ENCODE measurements around the gene ATN1.
A peak's percentile ranks its signal among the peaks of the same experiment; 100 is the strongest.

Gene ATN1

DNA sequence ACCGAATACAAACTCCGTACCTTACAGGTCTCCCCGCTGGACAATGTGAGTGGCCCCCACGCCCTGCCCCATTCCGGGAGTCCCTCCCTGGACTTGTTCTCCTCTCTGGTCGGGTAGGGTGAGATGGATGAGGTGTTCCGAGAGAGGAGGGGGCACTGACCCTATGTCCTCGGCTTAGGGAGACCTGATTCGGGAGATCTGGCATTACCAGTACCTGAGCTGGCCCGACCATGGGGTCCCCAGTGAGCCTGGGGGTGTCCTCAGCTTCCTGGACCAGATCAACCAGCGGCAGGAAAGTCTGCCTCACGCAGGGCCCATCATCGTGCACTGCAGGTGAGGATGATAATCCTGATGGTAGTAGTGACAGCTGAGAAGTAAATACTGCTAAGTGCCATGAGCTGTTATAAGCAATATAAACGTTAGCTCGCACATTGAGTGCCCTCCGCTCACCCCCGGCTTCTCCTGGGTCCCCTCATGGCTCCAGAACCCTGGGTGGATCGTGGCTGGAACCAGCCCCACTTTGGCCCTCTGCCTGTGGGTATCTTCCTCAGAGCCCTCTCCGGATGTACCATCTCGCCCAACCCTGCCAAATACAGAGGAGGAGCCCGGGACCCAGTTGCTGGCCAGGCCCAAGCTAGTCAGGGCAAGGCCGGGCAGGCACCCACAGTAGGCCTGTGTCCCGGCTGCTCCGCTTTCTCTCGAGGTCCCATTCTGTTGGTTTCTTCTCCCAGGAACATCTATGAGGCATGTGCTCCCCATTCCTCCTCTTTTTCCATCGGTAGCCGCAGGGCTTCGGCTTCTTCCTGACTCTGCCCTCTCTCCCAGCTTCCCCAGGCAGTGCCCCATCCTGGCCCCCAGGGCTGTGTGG is 30.2 kb downstream of the ATN1 start:
- Histone ChIP-seq H3K27me3 (replicated peaks) (no peaks in the 10 kb centered on the region), H3K4me3 (ENCODE audit: low read depth, low read length) (no peak overlapping the region), H3K36me3 (replicated peaks) (no peaks in the 10 kb centered on the region), H3K27ac (no peak overlapping the region)
- DNase-seq = no peak
- TF ChIP-seq, protein P1, sequence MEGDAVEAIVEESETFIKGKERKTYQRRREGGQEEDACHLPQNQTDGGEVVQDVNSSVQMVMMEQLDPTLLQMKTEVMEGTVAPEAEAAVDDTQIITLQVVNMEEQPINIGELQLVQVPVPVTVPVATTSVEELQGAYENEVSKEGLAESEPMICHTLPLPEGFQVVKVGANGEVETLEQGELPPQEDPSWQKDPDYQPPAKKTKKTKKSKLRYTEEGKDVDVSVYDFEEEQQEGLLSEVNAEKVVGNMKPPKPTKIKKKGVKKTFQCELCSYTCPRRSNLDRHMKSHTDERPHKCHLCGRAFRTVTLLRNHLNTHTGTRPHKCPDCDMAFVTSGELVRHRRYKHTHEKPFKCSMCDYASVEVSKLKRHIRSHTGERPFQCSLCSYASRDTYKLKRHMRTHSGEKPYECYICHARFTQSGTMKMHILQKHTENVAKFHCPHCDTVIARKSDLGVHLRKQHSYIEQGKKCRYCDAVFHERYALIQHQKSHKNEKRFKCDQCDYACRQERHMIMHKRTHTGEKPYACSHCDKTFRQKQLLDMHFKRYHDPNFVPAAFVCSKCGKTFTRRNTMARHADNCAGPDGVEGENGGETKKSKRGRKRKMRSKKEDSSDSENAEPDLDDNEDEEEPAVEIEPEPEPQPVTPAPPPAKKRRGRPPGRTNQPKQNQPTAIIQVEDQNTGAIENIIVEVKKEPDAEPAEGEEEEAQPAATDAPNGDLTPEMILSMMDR (IDR thresholded peaks at IDR 0.05; ENCODE audit: low read depth, low read length, missing control alignments) = no peak
- in situ Hi-C loops (cut with HindIII; ENCODE audit: low pct_ligation_motif_present, low sequenced_read_pairs) = no loop called here

- Histone ChIP-seq H3K27me3 (replicated peaks) (no peaks in the 10 kb centered on the region), H3K4me3 (ENCODE audit: low read depth, low read length) (no peak overlapping the region), H3K36me3 (replicated peaks) (no peaks in the 10 kb centered on the region), H3K27ac (no peak overlapping the region)
- DNase-seq = no peak
- in situ Hi-C loops (cut with HindIII; ENCODE audit: low pct_ligation_motif_present, low sequenced_read_pairs) = no loop called here
- TF ChIP-seq, protein P1 (IDR thresholded peaks at IDR 0.05; ENCODE audit: low read depth, low read length, missing control alignments) = no peak
Measured at GRCh38 chr12:6958609-6959057, 30.9 kb downstream of the ATN1 start.

- in situ Hi-C loops (cut with HindIII; ENCODE audit: low pct_ligation_motif_present, low sequenced_read_pairs) = no loop called here
- Histone ChIP-seq H3K27me3 (replicated peaks) (no peaks in the 10 kb centered on the region), H3K36me3 (replicated peaks) (no peaks in the 10 kb centered on the region), H3K4me3 (ENCODE audit: low read depth, low read length) (no peak overlapping the region), H3K27ac (no peak overlapping the region)
- TF ChIP-seq, protein P1 (IDR thresholded peaks at IDR 0.05; ENCODE audit: low read depth, low read length, missing control alignments) = no peak
- DNase-seq = no peak
Measured at GRCh38 chr12:6959058-6959804, 31.5 kb downstream of the ATN1 start.

GRCh38 chr12:6959805-6960592 is 32.2 kb downstream of the ATN1 start:
- DNase-seq = no peak
- TF ChIP-seq, protein P1 (IDR thresholded peaks at IDR 0.05; ENCODE audit: low read depth, low read length, missing control alignments) = no peak
- Histone ChIP-seq H3K36me3 (replicated peaks) (peaks cover 6% of the 10 kb centered on the region), H3K27me3 (replicated peaks) (no peaks in the 10 kb centered on the region), H3K4me3 (ENCODE audit: low read depth, low read length) (no peak overlapping the region), H3K27ac (no peak overlapping the region)
- in situ Hi-C loops (cut with HindIII; ENCODE audit: low pct_ligation_motif_present, low sequenced_read_pairs) = no loop called here

- Histone ChIP-seq H3K36me3 (replicated peaks) (peaks cover 12% of the 10 kb centered on the region), H3K27me3 (replicated peaks) (no peaks in the 10 kb centered on the region), H3K4me3 (ENCODE audit: low read depth, low read length) (no peak overlapping the region), H3K27ac (no peak overlapping the region)
- peak; percentile 29 for DNase-seq
- TF ChIP-seq, protein P1 (IDR thresholded peaks at IDR 0.05; ENCODE audit: low read depth, low read length, missing control alignments) = peak; percentile 44
- in situ Hi-C loops (cut with HindIII; ENCODE audit: low pct_ligation_motif_present, low sequenced_read_pairs) = no loop called here
Measured at GRCh38 chr12:6960593-6961277, 33.0 kb downstream of the ATN1 start.

Measured in brain microvascular endothelial cell (primary cell).